Measurements from ENCODE around the gene LPIN2. TPM values are rescaled to one million over a fixed set of nuclear protein-coding genes. Genes with fewer than 3 reads are reported as not detected.

Gene LPIN2
- total and polyA plus RNA-seq, 4 donors = 58.6 to 284 (median 103) TPM

GRCh38 chr18:2992995-2993877 is 19.7 kb downstream of the LPIN2 start:
- TF ChIP-seq GABPA (IDR thresholded peaks at IDR 0.05 in 1 of 2, conservative IDR thresholded peaks at IDR 0.05 in 1 of 2) (no peak), JUND (IDR thresholded peaks at IDR 0.05) (no peak), FOXA2 (IDR thresholded peaks at IDR 0.05) (no peak), YY1 (IDR thresholded peaks at IDR 0.05) (no peak), HNF4G (IDR thresholded peaks at IDR 0.05) (no peak), TAF1 (conservative IDR thresholded peaks at IDR 0.05) (no peak), HNF4A (conservative IDR thresholded peaks at IDR 0.05) (no peak), MAX (IDR thresholded peaks at IDR 0.05) (no peak), NR2F2 (IDR thresholded peaks at IDR 0.05) (no peak), EGR1 (IDR thresholded peaks at IDR 0.05; ENCODE audit: low read depth in 2 of 2) (no peak), RAD21 (IDR thresholded peaks at IDR 0.05) (no peak), CTCF (IDR thresholded peaks at IDR 0.05; ENCODE audit: low read depth, low read length, missing input control) (no peak), RXRA (IDR thresholded peaks at IDR 0.05) (no peak), FOXA1 (IDR thresholded peaks at IDR 0.05) (no peak), SP1 (IDR thresholded peaks at IDR 0.05) (no peak)
- TF ChIP-seq, protein P1, sequence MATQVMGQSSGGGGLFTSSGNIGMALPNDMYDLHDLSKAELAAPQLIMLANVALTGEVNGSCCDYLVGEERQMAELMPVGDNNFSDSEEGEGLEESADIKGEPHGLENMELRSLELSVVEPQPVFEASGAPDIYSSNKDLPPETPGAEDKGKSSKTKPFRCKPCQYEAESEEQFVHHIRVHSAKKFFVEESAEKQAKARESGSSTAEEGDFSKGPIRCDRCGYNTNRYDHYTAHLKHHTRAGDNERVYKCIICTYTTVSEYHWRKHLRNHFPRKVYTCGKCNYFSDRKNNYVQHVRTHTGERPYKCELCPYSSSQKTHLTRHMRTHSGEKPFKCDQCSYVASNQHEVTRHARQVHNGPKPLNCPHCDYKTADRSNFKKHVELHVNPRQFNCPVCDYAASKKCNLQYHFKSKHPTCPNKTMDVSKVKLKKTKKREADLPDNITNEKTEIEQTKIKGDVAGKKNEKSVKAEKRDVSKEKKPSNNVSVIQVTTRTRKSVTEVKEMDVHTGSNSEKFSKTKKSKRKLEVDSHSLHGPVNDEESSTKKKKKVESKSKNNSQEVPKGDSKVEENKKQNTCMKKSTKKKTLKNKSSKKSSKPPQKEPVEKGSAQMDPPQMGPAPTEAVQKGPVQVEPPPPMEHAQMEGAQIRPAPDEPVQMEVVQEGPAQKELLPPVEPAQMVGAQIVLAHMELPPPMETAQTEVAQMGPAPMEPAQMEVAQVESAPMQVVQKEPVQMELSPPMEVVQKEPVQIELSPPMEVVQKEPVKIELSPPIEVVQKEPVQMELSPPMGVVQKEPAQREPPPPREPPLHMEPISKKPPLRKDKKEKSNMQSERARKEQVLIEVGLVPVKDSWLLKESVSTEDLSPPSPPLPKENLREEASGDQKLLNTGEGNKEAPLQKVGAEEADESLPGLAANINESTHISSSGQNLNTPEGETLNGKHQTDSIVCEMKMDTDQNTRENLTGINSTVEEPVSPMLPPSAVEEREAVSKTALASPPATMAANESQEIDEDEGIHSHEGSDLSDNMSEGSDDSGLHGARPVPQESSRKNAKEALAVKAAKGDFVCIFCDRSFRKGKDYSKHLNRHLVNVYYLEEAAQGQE (IDR thresholded peaks at IDR 0.05) = no peak
- TF ChIP-seq, protein P2, sequence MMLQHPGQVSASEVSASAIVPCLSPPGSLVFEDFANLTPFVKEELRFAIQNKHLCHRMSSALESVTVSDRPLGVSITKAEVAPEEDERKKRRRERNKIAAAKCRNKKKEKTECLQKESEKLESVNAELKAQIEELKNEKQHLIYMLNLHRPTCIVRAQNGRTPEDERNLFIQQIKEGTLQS (IDR thresholded peaks at IDR 0.05) = no peak
- TF ChIP-seq, protein P3, sequence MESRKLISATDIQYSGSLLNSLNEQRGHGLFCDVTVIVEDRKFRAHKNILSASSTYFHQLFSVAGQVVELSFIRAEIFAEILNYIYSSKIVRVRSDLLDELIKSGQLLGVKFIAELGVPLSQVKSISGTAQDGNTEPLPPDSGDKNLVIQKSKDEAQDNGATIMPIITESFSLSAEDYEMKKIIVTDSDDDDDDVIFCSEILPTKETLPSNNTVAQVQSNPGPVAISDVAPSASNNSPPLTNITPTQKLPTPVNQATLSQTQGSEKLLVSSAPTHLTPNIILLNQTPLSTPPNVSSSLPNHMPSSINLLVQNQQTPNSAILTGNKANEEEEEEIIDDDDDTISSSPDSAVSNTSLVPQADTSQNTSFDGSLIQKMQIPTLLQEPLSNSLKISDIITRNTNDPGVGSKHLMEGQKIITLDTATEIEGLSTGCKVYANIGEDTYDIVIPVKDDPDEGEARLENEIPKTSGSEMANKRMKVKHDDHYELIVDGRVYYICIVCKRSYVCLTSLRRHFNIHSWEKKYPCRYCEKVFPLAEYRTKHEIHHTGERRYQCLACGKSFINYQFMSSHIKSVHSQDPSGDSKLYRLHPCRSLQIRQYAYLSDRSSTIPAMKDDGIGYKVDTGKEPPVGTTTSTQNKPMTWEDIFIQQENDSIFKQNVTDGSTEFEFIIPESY (IDR thresholded peaks at IDR 0.05) = no peak
- no peak for DNase-seq (ENCODE audit: low spot score)
- Histone ChIP-seq H3K4me1 (ENCODE audit: control insufficient read depth in 4 of 4, insufficient read depth in 4 of 4, low read length in 3 of 4) (peaks cover 0 to 9% (median 3%) of the 10 kb centered on the region in 4 donors), H3K9ac (ENCODE audit: low read depth in 1 of 2, low read length in 2 of 2) (no peak overlapping the region), H3K4me3 (ENCODE audit: low read depth in 1 of 3, low read length in 3 of 3) (no peak overlapping the region), H3K27me3 (ENCODE audit: control insufficient read depth in 4 of 4, insufficient read depth in 4 of 4, low read length in 3 of 4) (no peaks in the 10 kb centered on the region), H3K36me3 (ENCODE audit: control insufficient read depth in 4 of 4, insufficient read depth in 3 of 4, low read depth in 1 of 4, low read length in 3 of 4) (no peaks in the 10 kb centered on the region), H3K27ac (ENCODE audit: low read depth in 1 of 2, low read length in 2 of 2) (no peak overlapping the region), H3K9me3 (ENCODE audit: control insufficient read depth in 4 of 4, low read length in 3 of 4) (no peaks in the 10 kb centered on the region)
- whole genome bisulfite sequencing = 86% methylated on average over 6 of the region's 6 CpGs
